ENCODE data around the gene MVB12B. TPM values are rescaled to one million over a fixed set of nuclear protein-coding genes. Genes with fewer than 3 reads are reported as not detected.

Gene MVB12B
- total RNA-seq, 1 donor: 5.4 TPM

GRCh38 chr9:126496781-126497659 lies 170.4 kb downstream of the MVB12B start:
- Histone ChIP-seq H2AFZ (ENCODE audit: low read length) (no peak overlapping the region), H4K20me1 (ENCODE audit: insufficient read depth, low read length) (peaks cover 5% of the 10 kb centered on the region), H3K4me2 (ENCODE audit: insufficient read depth, low read length) (no peak overlapping the region), H3K79me2 (ENCODE audit: insufficient read depth, low read length) (no peaks in the 10 kb centered on the region), H3K4me1 (ENCODE audit: insufficient read depth, low read length) (peaks cover 5% of the 10 kb centered on the region), H3K27ac (ENCODE audit: low read depth, low read length) (no peak overlapping the region), H3K9me3 (ENCODE audit: low read depth, low read length) (no peaks in the 10 kb centered on the region), H3K27me3 (ENCODE audit: insufficient read depth, low read length) (peaks cover 4% of the 10 kb centered on the region), H3K4me3 (ENCODE audit: insufficient read depth, low read length) (no peak overlapping the region), H3K36me3 (ENCODE audit: insufficient read depth, low read length) (no peaks in the 10 kb centered on the region)
- TF ChIP-seq, protein P1, sequence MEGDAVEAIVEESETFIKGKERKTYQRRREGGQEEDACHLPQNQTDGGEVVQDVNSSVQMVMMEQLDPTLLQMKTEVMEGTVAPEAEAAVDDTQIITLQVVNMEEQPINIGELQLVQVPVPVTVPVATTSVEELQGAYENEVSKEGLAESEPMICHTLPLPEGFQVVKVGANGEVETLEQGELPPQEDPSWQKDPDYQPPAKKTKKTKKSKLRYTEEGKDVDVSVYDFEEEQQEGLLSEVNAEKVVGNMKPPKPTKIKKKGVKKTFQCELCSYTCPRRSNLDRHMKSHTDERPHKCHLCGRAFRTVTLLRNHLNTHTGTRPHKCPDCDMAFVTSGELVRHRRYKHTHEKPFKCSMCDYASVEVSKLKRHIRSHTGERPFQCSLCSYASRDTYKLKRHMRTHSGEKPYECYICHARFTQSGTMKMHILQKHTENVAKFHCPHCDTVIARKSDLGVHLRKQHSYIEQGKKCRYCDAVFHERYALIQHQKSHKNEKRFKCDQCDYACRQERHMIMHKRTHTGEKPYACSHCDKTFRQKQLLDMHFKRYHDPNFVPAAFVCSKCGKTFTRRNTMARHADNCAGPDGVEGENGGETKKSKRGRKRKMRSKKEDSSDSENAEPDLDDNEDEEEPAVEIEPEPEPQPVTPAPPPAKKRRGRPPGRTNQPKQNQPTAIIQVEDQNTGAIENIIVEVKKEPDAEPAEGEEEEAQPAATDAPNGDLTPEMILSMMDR (IDR thresholded peaks at IDR 0.05; ENCODE audit: extremely low read depth, low read depth, low read length): no peak
- no peak for DNase-seq (ENCODE audit: insufficient read length, low spot score, missing footprints)

GRCh38 chr9:126497660-126498275 lies 171.1 kb downstream of the MVB12B start:
- Histone ChIP-seq H3K4me1 (ENCODE audit: insufficient read depth, low read length) (peaks cover 7% of the 10 kb centered on the region), H3K27ac (ENCODE audit: low read depth, low read length) (no peak overlapping the region), H3K9me3 (ENCODE audit: low read depth, low read length) (no peaks in the 10 kb centered on the region), H2AFZ (ENCODE audit: low read length) (no peak overlapping the region), H3K27me3 (ENCODE audit: insufficient read depth, low read length) (peaks cover 4% of the 10 kb centered on the region), H3K4me3 (ENCODE audit: insufficient read depth, low read length) (no peak overlapping the region), H3K4me2 (ENCODE audit: insufficient read depth, low read length) (no peak overlapping the region), H4K20me1 (ENCODE audit: insufficient read depth, low read length) (peaks cover 9% of the 10 kb centered on the region), H3K79me2 (ENCODE audit: insufficient read depth, low read length) (no peaks in the 10 kb centered on the region), H3K36me3 (ENCODE audit: insufficient read depth, low read length) (no peaks in the 10 kb centered on the region)
- no peak for DNase-seq (ENCODE audit: insufficient read length, low spot score, missing footprints)
- TF ChIP-seq, protein P1 (IDR thresholded peaks at IDR 0.05; ENCODE audit: extremely low read depth, low read depth, low read length): no peak

DNA sequence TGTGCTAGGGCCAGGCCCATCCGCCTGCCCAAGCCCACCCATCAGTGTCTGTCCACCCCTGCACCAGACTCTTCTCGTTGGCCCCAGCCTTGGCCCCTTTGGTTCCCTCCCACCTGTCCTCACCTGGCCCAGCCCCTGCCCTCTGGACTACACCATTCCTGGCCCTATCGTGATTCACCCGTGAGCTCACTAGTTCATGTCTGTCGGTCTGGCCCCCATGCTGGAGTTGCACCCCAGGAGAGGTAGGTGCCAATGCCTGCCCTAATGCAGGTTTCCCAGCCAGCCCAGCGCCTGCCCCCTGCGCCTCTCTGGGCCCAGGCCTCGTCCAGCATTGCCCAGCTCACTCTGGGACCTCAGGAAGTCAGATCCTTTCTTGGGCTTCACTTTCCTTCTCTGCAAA lies 171.7 kb downstream of the MVB12B start:
- H3K27ac ChIP-seq (ENCODE audit: low read depth, low read length): no peak overlapping the region
- no peaks in the 10 kb centered on the region for H3K36me3 ChIP-seq (ENCODE audit: insufficient read depth, low read length)
- TF ChIP-seq, protein P1 (IDR thresholded peaks at IDR 0.05; ENCODE audit: extremely low read depth, low read depth, low read length): no peak

More for the DNA sequence above, 171.7 kb downstream of the MVB12B start:
- Histone ChIP-seq H3K4me2 (ENCODE audit: insufficient read depth, low read length) (no peak overlapping the region), H3K79me2 (ENCODE audit: insufficient read depth, low read length) (no peaks in the 10 kb centered on the region), H3K9me3 (ENCODE audit: low read depth, low read length) (no peaks in the 10 kb centered on the region), H3K4me3 (ENCODE audit: insufficient read depth, low read length) (no peak overlapping the region), H2AFZ (ENCODE audit: low read length) (no peak overlapping the region), H3K27me3 (ENCODE audit: insufficient read depth, low read length) (peaks cover 4% of the 10 kb centered on the region), H4K20me1 (ENCODE audit: insufficient read depth, low read length) (peaks cover 11% of the 10 kb centered on the region), H3K4me1 (ENCODE audit: insufficient read depth, low read length) (peaks cover 13% of the 10 kb centered on the region)
- DNase-seq (ENCODE audit: insufficient read length, low spot score, missing footprints): no peak
